ENCODE data around the gene INTS11. TPM values are rescaled to one million over a fixed set of nuclear protein-coding genes. Genes with fewer than 3 reads are reported as not detected.

Gene INTS11
- total and polyA plus RNA-seq, 10 of the 15 experiments (the other 5 are each of a cell fraction or from before 2014, with no cell fraction given): 2.5 to 117 (median 77.7) TPM

DNA sequence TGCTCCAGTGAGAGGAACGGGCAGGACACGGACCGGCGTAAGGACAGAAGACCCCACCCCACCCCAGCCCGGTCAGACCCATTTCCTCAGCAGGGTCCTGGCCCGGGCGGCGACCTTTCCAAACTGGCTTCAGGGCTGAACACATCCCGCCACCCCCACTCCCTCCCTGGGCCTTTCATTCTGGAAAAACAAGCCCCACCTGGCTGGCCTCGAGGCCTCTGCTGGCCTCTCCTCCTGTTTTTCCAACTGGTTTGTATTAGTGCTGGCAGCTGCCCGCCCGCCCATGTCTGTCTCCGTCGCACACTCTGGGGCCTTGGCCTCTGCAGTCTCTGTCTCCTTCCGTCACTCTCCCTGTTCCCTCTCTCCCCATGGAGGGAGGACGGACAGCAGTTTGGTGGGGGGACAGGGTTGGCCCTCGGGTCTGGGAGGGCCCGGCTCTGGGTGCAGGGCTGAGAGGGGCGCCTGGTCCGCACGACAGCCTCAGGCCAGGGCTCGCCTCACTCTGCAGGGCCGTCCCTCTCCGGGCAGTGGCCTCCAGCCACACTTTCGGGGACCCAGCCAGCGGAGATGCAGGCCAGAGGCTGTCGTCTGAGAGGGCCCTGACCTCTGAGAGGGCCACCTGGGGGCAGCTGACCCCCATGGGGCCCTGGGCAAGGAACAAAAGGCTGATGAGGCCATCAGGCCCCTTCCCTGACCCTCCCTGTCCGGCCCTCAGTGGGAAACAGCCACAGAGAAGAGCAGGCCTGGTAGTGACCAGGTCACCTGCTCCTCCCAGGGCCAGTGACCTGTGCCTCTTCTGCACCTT is 35.4 kb upstream of the INTS11 start (continued):
- no peak for TF ChIP-seq RB1 (IDR thresholded peaks at IDR 0.05; ENCODE audit: borderline replicate concordance)
- no peak for TF ChIP-seq IKZF1 (conservative IDR thresholded peaks at IDR 0.05)
- no peak for TF ChIP-seq JUND (IDR thresholded peaks at IDR 0.05; ENCODE audit: low read depth, low read length)
- TF ChIP-seq MYC (IDR thresholded peaks at IDR 0.05; ENCODE audit: insufficient read depth, insufficient read length, insufficient replicate concordance, low read length, severe bottlenecking): no peak
- TF ChIP-seq, protein P1, sequence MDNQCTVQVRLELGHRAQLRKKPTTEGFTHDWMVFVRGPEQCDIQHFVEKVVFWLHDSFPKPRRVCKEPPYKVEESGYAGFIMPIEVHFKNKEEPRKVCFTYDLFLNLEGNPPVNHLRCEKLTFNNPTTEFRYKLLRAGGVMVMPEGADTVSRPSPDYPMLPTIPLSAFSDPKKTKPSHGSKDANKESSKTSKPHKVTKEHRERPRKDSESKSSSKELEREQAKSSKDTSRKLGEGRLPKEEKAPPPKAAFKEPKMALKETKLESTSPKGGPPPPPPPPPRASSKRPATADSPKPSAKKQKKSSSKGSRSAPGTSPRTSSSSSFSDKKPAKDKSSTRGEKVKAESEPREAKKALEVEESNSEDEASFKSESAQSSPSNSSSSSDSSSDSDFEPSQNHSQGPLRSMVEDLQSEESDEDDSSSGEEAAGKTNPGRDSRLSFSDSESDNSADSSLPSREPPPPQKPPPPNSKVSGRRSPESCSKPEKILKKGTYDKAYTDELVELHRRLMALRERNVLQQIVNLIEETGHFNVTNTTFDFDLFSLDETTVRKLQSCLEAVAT (IDR thresholded peaks at IDR 0.05): no peak
- no peak for TF ChIP-seq TCF7 (IDR thresholded peaks at IDR 0.05; ENCODE audit: borderline replicate concordance)
- TF ChIP-seq, protein P2, sequence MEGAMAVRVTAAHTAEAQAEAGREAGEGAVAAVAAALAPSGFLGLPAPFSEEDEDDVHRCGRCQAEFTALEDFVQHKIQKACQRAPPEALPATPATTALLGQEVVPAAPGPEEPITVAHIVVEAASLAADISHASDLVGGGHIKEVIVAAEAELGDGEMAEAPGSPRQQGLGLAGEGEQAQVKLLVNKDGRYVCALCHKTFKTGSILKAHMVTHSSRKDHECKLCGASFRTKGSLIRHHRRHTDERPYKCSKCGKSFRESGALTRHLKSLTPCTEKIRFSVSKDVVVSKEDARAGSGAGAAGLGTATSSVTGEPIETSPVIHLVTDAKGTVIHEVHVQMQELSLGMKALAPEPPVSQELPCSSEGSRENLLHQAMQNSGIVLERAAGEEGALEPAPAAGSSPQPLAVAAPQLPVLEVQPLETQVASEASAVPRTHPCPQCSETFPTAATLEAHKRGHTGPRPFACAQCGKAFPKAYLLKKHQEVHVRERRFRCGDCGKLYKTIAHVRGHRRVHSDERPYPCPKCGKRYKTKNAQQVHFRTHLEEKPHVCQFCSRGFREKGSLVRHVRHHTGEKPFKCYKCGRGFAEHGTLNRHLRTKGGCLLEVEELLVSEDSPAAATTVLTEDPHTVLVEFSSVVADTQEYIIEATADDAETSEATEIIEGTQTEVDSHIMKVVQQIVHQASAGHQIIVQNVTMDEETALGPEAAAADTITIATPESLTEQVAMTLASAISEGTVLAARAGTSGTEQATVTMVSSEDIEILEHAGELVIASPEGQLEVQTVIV (IDR thresholded peaks at IDR 0.05; ENCODE audit: borderline replicate concordance, partially characterized antibody): no peak
- no peak for TF ChIP-seq CHD2 (IDR thresholded peaks at IDR 0.05; ENCODE audit: borderline replicate concordance, low read depth, low read length)
- no peak for TF ChIP-seq EGR1 (IDR thresholded peaks at IDR 0.05; ENCODE audit: borderline replicate concordance in 1 of 2, low read depth in 2 of 2, low read length in 2 of 2)
- TF ChIP-seq MYB (IDR thresholded peaks at IDR 0.05; ENCODE audit: borderline replicate concordance, low read depth, low read length): no peak
- TF ChIP-seq, protein P3, sequence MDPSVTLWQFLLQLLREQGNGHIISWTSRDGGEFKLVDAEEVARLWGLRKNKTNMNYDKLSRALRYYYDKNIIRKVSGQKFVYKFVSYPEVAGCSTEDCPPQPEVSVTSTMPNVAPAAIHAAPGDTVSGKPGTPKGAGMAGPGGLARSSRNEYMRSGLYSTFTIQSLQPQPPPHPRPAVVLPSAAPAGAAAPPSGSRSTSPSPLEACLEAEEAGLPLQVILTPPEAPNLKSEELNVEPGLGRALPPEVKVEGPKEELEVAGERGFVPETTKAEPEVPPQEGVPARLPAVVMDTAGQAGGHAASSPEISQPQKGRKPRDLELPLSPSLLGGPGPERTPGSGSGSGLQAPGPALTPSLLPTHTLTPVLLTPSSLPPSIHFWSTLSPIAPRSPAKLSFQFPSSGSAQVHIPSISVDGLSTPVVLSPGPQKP (IDR thresholded peaks at IDR 0.05; ENCODE audit: low read depth, low read length): no peak
- no peak for TF ChIP-seq ESRRA (IDR thresholded peaks at IDR 0.05; ENCODE audit: low read length)
- TF ChIP-seq, protein P4, sequence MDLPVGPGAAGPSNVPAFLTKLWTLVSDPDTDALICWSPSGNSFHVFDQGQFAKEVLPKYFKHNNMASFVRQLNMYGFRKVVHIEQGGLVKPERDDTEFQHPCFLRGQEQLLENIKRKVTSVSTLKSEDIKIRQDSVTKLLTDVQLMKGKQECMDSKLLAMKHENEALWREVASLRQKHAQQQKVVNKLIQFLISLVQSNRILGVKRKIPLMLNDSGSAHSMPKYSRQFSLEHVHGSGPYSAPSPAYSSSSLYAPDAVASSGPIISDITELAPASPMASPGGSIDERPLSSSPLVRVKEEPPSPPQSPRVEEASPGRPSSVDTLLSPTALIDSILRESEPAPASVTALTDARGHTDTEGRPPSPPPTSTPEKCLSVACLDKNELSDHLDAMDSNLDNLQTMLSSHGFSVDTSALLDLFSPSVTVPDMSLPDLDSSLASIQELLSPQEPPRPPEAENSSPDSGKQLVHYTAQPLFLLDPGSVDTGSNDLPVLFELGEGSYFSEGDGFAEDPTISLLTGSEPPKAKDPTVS (IDR thresholded peaks at IDR 0.05; ENCODE audit: low read depth, low read length): no peak
